OCI-LY1 (cell line): ENCODE measurements around the gene COBL.
A peak's percentile ranks its signal among the peaks of the same experiment; 100 is the strongest.

ENCODE experiments used
- H2AFZ ChIP-seq: fragments of 200-600 bp; sonication (generic), shearing (Covaris generic); 2 replicates; pipeline ENCODE4 v1.6.0; 2014; ENCODE audit warnings: antibody characterized with exemption, mild to moderate bottlenecking, low read length
- H3F3A ChIP-seq: fragments of 200-600 bp; sonication (generic), shearing (Covaris generic); 2 replicates; pipeline ENCODE4 v1.6.0; 2014; ENCODE audit warnings: mild to moderate bottlenecking, antibody characterized with exemption, low read length, moderate library complexity; ENCODE audit not compliant: insufficient read depth
- H3K27ac ChIP-seq: fragments of 200-600 bp; sonication (generic); 2 replicates; pipeline ENCODE4 v1.5.1; 2014; ENCODE audit warnings: low read length, mixed run types, mild to moderate bottlenecking, low read depth; ENCODE audit not compliant: poor library complexity, severe bottlenecking
- H3K27me3 ChIP-seq: fragments of 200-600 bp; sonication (generic); 2 replicates; pipeline ENCODE4 v1.6.0; 2014; ENCODE audit warnings: antibody characterized with exemption, mild to moderate bottlenecking, low read length, moderate library complexity; ENCODE audit not compliant: insufficient read depth
- H3K36me3 ChIP-seq: fragments of 200-600 bp; sonication (generic); 2 replicates; pipeline ENCODE4 v1.6.1; 2014; ENCODE audit warnings: mild to moderate bottlenecking, antibody characterized with exemption, low read length, moderate library complexity, mixed read lengths; ENCODE audit not compliant: insufficient read depth
- H3K4me1 ChIP-seq: fragments of 200-600 bp; sonication (generic); 2 replicates; pipeline ENCODE4 v1.5.1; 2014; ENCODE audit warnings: mild to moderate bottlenecking, low read length, moderate library complexity; ENCODE audit not compliant: insufficient read depth, severe bottlenecking
- H3K4me2 ChIP-seq: fragments of 200-600 bp; sonication (generic), shearing (Covaris generic); 2 replicates; pipeline ENCODE4 v1.6.1; 2014; ENCODE audit warnings: low read length
- H3K4me3 ChIP-seq: fragments of 200-600 bp; sonication (generic); 2 replicates; pipeline ENCODE4 v1.5.1; 2014; ENCODE audit warnings: low read length, low read depth, mild to moderate bottlenecking, mixed read lengths; ENCODE audit not compliant: poor library complexity, severe bottlenecking
- H3K79me2 ChIP-seq: fragments of 200-600 bp; shearing (Covaris generic); 2 replicates; pipeline ENCODE4 v1.6.1; 2016; ENCODE audit warnings: mixed run types, low read length, mixed read lengths; ENCODE audit not compliant: insufficient read depth
- H3K9ac ChIP-seq: fragments of 200-600 bp; sonication (generic), shearing (Covaris generic); 2 replicates; pipeline ENCODE4 v1.6.1; 2014; ENCODE audit warnings: mild to moderate bottlenecking, low read length, mixed read lengths
- H3K9me2 ChIP-seq: fragments of 200-600 bp; sonication (generic), shearing (Covaris generic); 2 replicates; pipeline ENCODE4 v1.6.1; 2014; ENCODE audit warnings: low read depth, mild to moderate bottlenecking, low read length, mixed read lengths
- H3K9me3 ChIP-seq: fragments of 200-600 bp; shearing (Covaris generic); 2 replicates; pipeline ENCODE4 v1.6.1; 2014; ENCODE audit warnings: low read length, mixed read lengths
- H4K20me1 ChIP-seq: fragments of 200-600 bp; sonication (generic), shearing (Covaris generic); 2 replicates; pipeline ENCODE4 v1.6.0; 2016; ENCODE audit warnings: mild to moderate bottlenecking, low read length; ENCODE audit not compliant: insufficient read depth
- CTCF ChIP-seq: fragments of 200-600 bp; sonication (generic), shearing (Covaris generic); IDR thresholded peaks from 2 replicates; pipeline ENCODE4 v1.5.1; 2017; ENCODE audit warnings: mild to moderate bottlenecking, antibody characterized with exemption, low read length, moderate library complexity, mixed read lengths
- EZH2 ChIP-seq: fragments of 200-600 bp; sonication (generic), shearing (Covaris generic); IDR thresholded peaks from 2 replicates; pipeline ENCODE4 v1.8.0; 2017; ENCODE audit warnings: borderline replicate concordance, mixed run types, mild to moderate bottlenecking, antibody characterized with exemption, low read length, moderate library complexity, mixed read lengths

Gene COBL

DNA sequence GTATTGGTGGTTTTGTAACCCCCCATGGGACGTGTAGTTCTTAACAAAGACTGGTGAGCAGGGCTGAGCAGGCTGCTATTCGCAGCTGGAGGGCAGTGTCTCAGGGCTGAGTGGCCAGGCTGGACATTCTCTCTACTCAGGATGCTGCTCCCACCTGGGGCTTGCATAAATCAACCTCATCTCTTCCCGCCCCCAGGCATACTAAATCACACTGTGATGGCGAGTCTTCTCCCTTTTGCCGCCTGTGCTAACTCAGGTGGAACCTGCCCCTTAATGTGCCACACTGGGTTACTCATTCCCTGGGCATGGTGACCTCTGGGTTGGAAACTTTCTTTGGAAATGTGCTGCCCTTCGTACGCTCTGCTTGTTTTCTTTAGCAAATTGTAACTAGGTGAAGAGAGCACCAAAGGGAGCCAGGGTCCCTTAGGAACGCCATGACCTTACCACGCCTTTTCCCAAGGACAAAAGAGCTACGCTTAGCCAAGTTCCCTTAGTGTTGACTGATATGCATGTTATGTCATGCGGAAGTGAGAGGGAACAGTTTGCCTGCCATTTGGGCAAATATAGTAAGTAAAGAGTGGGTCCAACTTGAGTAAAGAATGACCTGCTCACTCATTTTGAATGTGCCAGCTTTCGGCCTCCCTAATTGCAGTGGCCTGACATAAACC is 40.4 kb upstream of the COBL start:
- H3K9ac ChIP-seq: no peak overlapping the region
- no peak overlapping the region for H3K27ac ChIP-seq
- H3K9me2 ChIP-seq: no peaks in the 10 kb centered on the region
- H3K9me3 ChIP-seq: no peaks in the 10 kb centered on the region
- no peaks in the 10 kb centered on the region for H3K36me3 ChIP-seq
- no peaks in the 10 kb centered on the region for H3K27me3 ChIP-seq
- no peaks in the 10 kb centered on the region for H3K79me2 ChIP-seq
- TF ChIP-seq EZH2 (no peak), CTCF (no peak)
- no peaks in the 10 kb centered on the region for H3K4me1 ChIP-seq
- H4K20me1 ChIP-seq: no peaks in the 10 kb centered on the region
- H3F3A ChIP-seq: no peaks in the 10 kb centered on the region
- no peak overlapping the region for H3K4me2 ChIP-seq
- no peak overlapping the region for H2AFZ ChIP-seq
- H3K4me3 ChIP-seq: no peak overlapping the region

DNA sequence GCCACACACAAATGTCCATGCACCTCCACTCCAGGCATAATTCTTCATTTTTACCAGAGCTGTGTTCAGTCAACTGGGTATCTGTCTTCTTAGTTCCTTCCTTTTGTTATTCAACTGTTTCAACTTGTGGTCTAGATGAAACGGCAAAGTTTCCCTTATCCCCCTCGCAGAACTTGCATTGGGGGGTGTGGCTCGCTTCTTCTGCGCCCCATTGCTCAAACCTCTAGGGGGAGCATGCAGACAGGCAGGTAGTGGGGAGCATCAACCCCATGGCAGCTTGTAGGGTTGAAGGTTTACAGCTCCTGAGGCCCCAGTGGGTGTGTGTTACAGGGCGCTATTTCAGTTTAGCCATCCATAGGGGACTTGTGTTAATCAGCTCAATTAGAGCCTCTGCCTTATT is 38.3 kb upstream of the COBL start:
- Histone ChIP-seq H3K9me2 (no peaks in the 10 kb centered on the region), H3K9me3 (no peaks in the 10 kb centered on the region), H2AFZ (no peak overlapping the region), H3F3A (no peaks in the 10 kb centered on the region), H3K4me2 (no peak overlapping the region), H3K4me1 (no peaks in the 10 kb centered on the region), H3K4me3 (no peak overlapping the region), H3K79me2 (no peaks in the 10 kb centered on the region), H3K27ac (no peak overlapping the region), H3K27me3 (no peaks in the 10 kb centered on the region), H4K20me1 (no peaks in the 10 kb centered on the region), H3K9ac (no peak overlapping the region), H3K36me3 (no peaks in the 10 kb centered on the region)
- no peak for TF ChIP-seq EZH2
- TF ChIP-seq CTCF: peak; percentile 33; the same call in 1 of the 2 replicates

GRCh38 chr7:51354434-51354833 is 37.8 kb upstream of the COBL start:
- no peak overlapping the region for H3K9ac ChIP-seq
- TF ChIP-seq CTCF: no peak
- TF ChIP-seq EZH2: no peak
- no peaks in the 10 kb centered on the region for H3K9me2 ChIP-seq
- no peaks in the 10 kb centered on the region for H3K4me1 ChIP-seq
- H3F3A ChIP-seq: no peaks in the 10 kb centered on the region
- H3K9me3 ChIP-seq: no peaks in the 10 kb centered on the region
- H3K36me3 ChIP-seq: no peaks in the 10 kb centered on the region
- no peaks in the 10 kb centered on the region for H3K27me3 ChIP-seq
- no peak overlapping the region for H3K4me3 ChIP-seq
- no peak overlapping the region for H3K4me2 ChIP-seq
- H3K27ac ChIP-seq: no peak overlapping the region
- no peak overlapping the region for H2AFZ ChIP-seq
- H3K79me2 ChIP-seq: no peaks in the 10 kb centered on the region
- H4K20me1 ChIP-seq: no peaks in the 10 kb centered on the region
